VCaP (cell line): ENCODE results near the gene GLB1L.

ENCODE experiments used
- H3K27ac ChIP-seq: fragments of 450-650 bp; 2 replicates; pipeline ENCODE4 v1.5.1; 2017
- CTCF ChIP-seq: fragments of 450-650 bp; conservative IDR thresholded peaks from 2 replicates; pipeline ENCODE4 v1.5.1; 2017; ENCODE audit warnings: mild to moderate bottlenecking, moderate library complexity

Gene GLB1L

GRCh38 chr2:219186754-219187456 is 58.3 kb downstream of the GLB1L start:
- H3K27ac ChIP-seq: no peak overlapping the region
- no peak for TF ChIP-seq CTCF
